Stimulated activated CD4-positive, alpha-beta T cell treated with anti-CD3 and anti-CD28 coated beads, Interleukin-12 subunit alpha, Interleukin-12 subunit beta, amount 100 ng/mL, for 48 hours (primary cell): ENCODE results near the gene VMAC.

ENCODE experiments used
- DNase-seq, 3 donors: peaks; one replicate each; pipeline ENCODE4 v3.0.0-alpha.2; 2020; ENCODE audit warnings: low read depth in 2 of 3, low spot score in 1 of 3

The VMAC gene

DNA sequence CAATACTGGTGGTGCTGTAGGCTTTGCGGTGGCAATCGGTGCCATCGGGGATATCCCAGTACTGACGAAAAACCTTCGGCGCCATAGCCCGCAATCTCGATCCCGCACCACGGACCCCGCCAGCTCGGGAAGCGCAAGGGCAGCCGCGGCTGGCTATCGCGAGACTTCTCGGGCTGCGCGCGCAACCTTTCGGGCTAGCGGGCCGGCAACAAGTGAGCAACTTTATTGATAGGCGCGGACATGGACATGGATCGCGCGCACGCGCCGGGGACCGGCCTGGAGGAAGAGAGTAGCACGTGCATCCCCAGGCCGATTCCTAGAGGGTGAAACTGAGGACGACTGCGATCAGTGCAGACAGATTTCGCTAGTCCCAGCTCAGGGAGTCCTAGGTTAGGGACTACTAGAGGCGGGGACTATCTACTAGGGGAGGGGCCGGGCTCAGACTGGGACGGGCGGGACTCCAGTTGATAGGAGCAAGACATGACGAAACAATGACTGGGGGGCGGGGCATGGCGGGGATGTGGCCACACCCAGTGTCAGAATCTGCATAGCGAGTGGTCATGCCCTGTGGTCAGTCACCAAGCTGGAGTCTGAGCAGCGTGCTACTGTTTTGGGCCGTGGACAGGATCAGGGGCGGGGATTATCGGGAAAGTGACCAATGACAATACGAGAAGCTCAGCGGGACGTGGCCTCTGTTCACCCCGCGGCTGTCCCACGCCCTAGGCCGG is 884 bp upstream of the VMAC start, which contains the start of gene NDUFA11:
Gene NDUFA11, minus strand, starts transcription at position 167 of the 728 bp plus-strand sequence. Its CDS starts 82 bp downstream, at position 85.
- peak; percentile 94 to 96 (median 96) for DNase-seq

DNA sequence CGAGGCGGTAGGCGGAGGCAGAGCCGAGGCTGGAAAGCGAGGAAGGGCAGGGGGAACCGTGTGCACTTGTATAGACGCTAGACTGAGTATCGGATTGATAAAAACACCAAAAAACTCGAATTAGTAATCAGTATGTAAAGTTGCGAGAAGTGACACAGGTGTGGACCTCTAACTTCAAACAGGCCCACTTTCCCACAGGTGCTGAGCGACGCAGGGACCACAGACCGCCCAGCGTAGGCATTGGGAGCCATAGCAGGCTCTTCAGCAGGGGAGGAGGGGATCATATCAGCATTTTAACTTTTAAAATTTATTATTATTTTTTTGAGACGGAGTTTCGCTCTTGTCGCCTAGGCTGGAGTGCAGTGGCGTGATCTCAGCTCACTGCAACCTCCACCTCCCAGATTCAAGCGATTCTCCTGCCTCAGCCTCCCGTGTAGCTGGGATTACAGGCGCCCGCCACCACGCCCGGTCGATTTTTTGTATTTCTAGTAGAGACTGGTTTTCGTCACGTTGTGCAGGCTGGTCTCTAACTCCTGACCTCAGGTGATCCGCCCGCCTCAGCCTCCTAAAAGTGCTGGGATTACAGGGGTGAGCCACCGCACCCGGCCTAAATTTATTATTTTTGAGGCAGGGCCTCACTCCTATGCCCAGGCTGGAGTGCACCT is 574 bp downstream of the VMAC start:
- DNase-seq, result no peak

DNA sequence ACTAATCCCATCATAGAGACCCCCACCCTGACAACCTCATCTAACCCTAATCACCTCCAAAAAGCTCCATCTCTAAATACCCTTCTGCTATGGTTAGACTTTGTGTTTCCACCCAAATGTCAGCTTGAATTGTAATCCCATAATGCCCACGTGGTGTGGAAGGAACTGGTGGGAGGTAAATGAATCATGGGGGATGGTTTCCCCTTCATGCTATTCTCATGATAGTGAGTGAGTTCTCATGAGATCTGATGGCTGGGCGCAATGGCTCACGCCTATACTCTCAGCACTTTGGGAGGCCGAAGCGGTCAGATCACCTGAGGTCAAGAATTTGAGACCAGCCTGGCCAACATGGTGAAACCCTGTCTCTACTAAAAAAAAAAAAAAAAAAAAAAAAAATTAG is 2.6 kb downstream of the VMAC start:
- DNase-seq, result no peak

DNA sequence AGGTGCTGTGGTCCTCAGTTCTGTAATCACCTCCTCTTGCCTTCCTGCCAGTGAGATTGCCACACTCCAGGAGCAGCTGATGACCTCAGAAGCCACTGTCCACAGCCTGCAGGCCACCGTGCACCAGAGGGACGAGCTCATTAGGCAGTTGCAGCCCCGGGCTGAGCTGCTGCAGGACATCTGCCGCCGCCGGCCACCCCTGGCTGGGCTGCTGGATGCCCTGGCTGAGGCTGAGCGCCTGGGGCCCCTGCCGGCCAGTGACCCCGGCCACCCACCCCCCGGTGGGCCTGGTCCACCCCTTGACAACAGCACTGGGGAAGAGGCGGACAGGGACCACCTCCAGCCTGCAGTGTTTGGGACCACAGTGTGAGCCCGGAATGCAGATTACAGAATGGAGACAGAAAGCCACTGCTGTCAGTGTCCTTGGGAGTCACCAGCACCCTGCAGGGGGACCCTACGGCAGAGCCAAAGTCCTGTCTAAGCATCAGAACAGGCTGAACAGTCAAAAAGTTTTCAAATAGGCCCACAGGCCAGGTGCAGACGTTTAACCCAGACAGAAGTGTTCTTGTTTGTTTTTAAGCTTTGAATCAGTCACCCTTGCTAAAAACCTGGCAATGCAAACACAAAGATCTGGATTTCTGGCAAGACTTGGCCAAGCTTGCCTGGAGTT is 4.2 kb downstream of the VMAC start:
- DNase-seq, result no peak

DNA sequence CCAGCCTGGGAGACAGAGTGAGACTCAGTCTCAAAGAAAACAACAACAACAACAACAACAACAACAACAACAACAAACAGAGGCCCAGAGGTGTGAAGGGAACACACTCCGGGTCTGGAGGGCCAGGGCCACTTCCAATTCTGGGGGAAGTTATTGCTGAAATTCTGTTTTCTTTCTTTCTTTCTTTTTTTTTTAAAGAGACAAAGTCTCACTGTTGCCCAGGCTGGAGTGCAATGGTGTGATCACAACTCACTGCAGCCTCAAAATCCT is 5.9 kb downstream of the VMAC start:
- no peak for DNase-seq

DNA sequence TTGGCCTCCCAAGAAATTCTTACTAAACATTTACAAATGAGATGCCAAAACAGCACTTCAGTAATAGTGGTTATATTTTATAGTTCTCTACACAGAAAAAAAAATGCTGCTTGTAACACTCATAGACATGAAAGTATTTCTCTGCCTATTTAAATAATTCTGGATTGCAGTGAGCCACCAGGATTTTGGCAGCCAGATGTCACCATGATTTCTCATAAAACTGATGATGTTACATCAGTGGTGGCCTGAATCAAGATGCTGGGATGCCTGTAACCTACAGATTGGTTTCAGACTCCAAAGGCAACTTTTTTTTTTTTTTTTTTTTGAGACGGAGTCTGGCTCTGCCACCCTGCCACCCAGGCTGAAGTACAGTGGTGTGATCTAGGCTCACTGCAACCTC is 6.7 kb downstream of the VMAC start:
- DNase-seq, result no peak

DNA sequence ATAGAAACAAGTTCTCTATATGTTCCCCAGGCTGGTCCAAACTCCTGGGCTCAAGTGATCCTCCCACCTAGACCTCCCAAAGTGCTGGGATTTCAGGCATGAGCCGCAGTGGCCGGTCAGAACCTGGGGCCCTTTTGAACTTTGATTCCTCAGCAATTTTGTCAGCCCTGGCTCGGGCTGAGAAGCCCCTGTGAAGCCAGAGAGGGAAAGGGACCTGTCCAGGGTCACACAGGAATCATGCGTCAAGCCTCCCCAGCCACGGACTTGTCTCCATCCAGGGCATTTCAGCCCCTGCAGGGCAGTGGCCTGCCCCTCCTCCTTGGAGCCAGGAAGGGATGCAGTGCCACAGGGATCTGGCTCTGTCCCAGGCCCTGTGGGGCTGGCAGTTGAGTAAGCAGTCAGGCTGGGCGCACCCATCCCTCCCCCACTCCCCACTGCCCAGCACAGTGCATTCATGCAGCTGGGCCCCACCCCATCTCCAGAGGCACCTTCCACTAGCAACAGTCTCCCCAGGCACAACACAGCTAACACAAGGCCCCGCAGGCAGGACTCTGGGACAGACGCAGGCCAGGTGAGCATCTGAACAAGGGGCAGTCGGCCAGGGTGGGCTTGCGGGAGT is 9.2 kb downstream of the VMAC start, which contains the start of gene CAPS:
Gene CAPS, plus strand, starts transcription at position 516 of the 619 bp plus-strand sequence. CDS start 153 bp downstream, outside the sequence.
- DNase-seq, result no peak

DNA sequence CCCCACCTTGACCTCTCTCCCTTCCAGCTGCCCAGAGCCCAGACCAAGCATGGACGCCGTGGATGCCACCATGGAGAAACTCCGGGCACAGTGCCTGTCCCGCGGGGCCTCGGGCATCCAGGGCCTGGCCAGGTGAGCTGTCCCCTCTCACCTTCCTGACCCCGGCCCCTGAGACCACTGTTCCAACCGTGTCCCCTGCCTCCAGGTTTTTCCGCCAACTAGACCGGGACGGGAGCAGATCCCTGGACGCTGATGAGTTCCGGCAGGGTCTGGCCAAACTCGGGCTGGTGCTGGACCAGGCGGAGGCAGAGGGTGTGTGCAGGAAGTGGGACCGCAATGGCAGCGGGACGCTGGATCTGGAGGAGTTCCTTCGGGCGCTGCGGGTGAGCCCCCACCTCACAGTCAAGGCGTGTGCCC is 9.7 kb downstream of the VMAC start:
- no peak for DNase-seq

DNA sequence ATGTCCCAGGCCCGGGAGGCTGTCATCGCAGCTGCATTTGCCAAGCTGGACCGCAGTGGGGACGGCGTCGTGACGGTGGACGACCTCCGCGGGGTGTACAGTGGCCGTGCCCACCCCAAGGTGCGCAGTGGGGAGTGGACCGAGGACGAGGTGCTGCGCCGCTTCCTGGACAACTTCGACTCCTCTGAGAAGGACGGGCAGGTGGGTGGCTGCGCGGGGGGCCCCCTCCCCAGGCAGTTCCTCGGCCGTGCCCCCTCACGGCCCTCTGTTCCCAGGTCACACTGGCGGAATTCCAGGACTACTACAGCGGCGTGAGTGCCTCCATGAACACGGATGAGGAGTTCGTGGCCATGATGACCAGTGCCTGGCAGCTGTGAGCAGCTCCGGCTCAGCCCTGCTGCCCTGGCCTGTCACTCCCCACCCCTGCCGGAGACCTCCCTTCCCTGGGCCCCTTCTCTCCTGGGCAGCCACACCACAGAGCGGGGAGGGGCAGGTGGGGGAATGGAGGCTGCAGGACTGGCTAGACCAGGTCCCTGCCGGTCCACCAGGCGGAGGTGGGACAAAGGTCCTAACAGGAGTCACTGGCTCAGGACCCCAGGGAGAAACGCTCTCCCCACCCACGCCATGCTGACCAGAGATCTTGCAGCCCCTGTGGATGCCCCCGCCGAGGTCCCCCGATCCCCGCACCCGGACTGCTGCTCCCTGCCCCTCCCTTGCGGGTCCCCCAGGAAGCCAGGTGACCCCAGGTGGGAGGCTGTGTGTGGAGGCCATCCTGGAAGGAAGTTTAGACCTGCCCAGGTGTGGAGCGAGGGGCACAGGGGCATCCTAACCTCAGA is 10.5 kb downstream of the VMAC start:
- DNase-seq, result no peak

DNA sequence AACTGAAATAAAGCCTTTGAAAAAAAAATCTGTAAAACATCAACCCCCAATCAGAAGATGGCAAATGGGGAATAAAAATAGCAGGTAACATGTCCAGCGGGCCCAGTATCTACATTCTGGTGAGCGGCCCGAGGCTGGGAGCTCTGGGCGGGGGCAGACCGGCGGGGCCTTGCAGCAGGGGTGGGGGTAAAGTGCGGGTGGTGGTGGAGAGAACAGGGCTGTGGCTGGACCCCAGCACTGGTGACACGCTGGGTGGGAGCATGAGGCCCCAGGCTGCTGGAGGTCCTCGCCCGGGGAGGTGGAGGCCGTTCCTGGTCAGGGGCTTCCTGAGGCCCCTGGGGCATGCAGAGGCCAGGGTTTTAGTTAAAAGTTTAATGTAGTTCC is 11.1 kb downstream of the VMAC start:
- no peak for DNase-seq

DNA sequence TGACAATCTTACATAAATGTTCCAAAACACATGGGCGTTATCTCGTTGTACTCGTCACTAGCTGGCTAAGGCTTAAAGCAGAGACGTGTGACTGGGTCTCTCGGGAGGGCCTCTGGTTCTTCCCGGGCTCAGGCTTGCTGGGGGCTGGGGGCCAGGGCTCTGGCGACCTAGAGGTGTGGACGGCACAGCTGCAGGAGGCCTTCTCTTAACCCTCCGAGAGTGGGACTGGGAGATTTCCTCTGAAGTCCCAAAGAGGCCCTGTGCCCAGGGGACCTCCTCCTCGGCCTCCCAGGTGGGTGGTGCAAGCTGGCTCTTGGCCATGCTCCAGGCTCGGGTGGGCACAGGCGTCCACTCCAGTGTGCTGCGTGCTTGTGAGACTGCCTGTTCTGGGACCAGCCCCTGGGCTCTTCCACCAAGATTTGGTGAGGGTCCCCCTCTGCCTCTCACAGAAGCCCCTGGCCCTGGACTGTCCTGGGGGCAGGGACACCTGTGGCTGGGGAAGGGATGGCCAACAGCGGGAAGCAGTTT is 11.6 kb downstream of the VMAC start:
- DNase-seq, result no peak

DNA sequence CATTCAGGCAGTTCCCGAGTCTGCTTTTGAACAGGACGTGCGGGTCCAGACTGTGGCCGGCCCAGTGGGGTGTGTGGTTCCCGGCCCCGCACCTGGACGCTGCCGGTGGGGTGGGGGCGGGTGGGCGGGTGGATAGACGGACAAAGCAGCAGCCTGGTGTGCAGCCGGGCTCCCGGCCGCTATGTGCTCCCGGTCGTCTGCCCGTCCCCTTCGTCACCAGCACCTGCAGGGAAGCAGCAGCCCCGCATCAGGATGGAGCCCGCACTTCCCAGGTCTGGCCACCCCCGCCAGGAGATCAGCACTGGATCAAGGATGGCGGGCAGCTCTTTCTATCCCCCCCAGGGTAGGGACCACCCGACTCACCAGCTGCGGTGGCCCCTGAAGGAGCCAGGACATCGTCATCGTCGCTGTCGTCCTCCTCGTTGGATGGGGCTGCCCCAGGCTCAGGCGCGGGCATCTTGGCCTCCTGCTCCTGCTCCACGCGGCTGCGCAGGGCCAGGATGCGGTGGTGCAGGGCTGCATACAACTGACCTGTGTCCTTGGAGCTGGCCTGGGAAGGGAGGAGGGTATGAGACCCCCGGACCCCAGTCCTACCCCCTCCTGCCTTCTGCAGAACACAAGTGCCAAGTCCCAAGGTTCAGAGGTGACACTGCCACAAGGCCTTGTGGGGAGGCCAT is 12.9 kb downstream of the VMAC start:
- DNase-seq, result no peak

DNA sequence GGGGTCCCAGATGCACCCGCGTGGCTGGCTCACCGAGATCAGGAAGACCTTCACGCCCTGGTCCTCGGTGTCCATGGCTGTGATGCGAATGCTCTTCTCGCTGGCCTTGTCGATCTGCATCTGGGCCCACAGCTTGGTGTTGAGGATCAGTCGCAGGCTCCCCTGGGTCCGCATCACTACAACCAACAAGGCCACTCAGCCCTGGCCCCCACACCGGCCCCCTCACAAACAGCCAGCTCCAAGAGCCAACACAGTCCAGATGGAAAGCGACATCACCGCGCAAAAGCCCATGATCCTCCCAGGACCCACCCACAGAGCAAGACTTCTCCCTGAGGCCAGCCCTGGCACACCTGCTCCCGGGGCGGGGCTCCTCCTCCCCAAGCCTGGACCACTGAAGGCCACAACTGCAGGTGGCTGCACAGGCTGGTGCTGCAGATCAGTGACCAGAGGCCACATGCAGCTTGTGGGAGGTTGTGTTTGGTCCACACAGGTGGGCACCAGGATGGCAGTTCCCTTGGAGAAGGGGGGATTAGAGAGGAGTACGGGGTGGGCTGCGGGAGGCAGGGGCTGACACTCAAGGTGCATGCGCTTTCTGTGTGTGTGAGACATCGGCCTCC is 13.9 kb downstream of the VMAC start:
- DNase-seq, result no peak

DNA sequence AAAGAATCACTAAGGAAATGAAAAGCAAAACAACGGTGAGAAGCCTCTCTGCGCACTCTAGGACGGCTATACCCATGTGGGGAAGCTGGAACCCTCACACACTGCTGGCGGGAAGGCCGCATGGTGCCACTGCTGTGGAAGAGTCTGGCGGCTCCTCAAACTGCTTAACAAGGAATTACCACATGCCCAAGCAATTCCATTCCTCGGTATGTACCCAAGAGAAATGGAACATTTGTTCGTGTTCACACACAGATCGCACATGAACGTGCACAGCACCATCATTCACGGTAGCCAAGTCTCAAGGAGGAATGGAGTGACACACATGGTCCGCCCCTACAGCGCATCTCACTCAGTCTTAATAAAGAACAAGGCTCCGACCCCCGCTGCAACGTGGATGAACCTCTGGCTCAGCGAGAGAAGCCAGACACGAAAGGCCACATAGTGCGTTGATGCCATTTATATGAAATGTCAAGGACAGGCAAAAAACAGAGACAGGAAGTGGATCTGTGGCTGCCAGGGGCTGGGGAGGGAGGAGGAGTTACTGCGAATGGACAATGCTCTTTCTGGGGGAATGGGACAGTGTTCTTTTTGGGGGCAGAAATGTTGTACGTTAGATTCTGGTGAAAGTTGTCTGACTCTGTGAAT is 17.0 kb downstream of the VMAC start:
- DNase-seq, result no peak

DNA sequence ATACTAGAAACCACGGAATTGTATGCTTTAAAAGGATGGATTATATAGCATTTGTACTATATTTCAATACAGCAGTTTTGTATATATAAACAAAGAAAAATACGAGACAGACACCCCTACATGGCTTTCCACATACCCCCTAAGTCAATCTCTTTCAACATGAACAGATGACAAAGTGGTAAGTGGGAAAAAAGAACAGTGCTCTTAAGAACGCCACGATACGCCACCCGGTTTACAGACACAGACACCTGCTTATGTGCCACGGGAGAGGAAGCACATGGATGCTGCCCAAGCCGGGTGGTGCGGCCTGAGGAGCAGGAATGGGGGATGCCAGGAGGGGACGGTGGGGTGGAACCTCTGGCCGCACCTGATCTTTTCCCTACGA is 17.5 kb downstream of the VMAC start:
- no peak for DNase-seq

DNA sequence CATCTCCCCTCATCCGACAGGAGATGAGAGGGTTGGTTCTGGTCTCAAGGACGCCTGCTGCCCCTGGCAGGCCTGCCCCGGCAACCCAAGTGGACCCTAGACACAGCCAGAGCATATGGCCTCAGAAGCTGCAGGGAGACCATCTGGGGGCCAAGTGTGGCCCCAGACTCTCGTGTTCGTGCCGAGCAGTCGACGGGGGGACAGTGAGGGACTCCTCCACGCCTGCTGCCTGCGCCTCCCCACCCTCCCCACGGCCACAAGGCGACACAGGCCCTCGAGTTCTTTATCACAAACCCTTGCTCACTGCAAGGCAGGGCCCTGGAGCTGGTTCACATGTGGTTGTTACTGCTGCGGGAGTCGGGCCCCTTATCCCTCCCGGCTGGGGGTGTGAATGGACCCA is 18.7 kb downstream of the VMAC start:
- DNase-seq, result no peak

DNA sequence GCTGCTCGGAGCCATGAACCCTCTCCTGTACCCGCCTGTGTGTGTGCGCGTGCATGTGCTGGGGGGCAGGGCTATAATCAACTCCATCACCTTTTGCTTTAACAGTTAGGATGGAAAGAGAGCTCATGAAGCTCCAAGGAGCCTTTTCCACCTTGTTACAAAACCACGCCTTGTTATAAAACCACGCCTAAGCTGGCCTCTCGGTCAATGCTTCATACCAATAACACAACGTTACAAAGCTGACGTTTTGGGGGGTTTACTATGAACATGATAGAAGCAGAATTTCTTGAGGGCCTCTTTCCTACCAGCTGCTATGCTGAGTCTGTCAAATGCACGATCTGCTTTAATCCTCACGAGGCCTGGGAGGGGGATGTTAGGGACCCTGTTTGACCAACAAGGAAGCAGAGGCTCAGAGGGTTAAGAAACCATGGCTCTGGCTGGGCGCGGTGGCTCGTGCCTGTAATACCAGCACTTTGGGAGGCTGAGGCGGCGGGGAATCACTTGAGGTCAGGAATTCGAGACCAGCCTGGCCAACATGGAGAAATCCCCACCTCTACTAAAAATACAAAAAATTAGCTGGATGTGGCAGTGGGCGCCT is 21.3 kb downstream of the VMAC start:
- no peak for DNase-seq

DNA sequence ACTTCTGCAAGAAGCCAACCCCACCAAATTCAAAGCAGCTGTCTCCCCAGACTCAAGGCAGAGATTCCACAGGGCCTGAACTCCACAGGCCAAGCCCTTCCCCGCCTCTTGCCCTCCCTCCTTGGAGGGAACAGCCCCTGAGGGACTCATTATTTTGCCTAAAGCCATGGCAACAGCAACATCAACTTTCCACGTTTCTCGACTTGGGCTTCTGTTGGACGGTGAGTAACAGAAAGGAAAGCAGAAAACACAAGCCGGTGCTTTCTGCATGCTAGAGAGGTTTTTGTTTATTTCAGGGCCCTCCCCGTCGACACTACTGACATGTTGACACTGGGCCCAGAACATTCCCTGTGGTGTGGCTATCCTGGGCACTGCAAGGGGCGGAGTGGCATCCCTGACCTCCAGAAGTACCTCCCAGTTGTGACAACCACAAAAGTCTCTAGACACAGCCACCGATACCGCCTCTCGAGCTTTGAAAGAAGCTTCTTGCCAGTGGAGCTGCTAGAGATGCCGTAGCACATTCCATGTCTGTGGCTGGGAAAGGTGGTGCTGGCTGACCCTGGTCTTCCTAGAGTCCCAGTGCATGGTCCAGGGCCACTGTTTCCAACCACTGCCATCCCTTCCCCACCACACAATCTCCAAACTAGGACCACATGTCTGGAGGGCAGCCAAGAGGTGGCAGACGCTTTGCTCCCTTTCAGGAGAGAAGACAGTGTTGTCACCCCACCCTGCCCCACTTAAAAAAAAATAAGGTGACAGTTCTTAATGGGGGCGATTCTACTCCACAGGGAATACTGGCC is 22.2 kb downstream of the VMAC start:
- no peak for DNase-seq
